Fibroblast of the aortic adventitia (primary cell): Measurements from ENCODE around the gene SEPTIN5. TPM values are rescaled to one million over a fixed set of nuclear protein-coding genes. Genes with fewer than 3 reads are reported as not detected.

ENCODE experiments used
- DNase-seq: peaks from one replicate; pipeline ENCODE4 v3.0.0-alpha.2; 2010; ENCODE audit warnings: low read depth
- H3K4me3 ChIP-seq: 2 replicates; pipeline ENCODE4 v1.5.1; 2011; ENCODE audit warnings: low read depth, mild to moderate bottlenecking, control low read depth, low read length, moderate library complexity
- CTCF ChIP-seq: IDR thresholded peaks from 2 replicates; pipeline ENCODE4 v1.5.1; 2011; ENCODE audit warnings: mild to moderate bottlenecking, low read length, control low read depth, inconsistent platforms; ENCODE audit not compliant: insufficient read depth
- total RNA-seq: library from RNA; depleted of rRNA; stranded (reverse); fragments of >200 nt; gene quantifications from 2 replicates; pipeline ENCODE4 v1.2.3, GENCODE V29; 2012; ENCODE audit warnings: low replicate concordance

Gene SEPTIN5
- total RNA-seq, 1 donor: 18.4 TPM

DNA sequence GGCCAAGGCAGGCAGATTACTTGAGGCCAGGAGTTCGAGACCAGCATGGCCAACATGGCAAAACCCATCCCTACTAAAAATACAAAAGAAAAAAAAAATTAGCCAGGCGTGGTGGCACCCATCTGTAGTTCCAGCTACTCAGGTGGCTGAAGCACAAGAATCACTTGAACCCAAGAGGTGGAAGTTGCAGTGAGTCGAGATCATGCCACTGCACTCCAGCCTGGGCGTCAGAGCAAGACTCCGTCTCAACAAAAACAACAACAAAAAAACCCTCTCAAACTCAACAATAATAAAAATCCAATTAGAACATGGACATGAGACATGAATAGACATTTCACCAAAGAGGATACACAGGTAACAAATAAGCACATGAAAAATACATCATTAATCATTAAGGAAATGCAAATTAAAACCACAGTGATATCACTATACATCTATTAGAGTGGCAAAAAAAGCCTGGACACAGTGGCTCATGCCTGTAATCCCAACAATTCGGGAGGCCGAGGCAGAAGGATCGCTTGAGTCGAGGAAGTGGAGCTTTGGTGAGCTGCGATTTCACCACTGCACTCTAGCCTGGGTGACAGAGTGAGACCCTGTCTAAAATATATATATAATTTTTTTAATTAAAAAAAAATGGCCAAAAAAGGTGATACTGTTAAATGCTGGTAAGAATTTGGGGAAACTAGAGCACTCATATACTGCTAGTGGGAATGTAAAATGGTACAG lies 12.7 kb upstream of the SEPTIN5 start:
- TF ChIP-seq CTCF: no peak
- DNase-seq: no peak
- H3K4me3 ChIP-seq: no peak overlapping the region

DNA sequence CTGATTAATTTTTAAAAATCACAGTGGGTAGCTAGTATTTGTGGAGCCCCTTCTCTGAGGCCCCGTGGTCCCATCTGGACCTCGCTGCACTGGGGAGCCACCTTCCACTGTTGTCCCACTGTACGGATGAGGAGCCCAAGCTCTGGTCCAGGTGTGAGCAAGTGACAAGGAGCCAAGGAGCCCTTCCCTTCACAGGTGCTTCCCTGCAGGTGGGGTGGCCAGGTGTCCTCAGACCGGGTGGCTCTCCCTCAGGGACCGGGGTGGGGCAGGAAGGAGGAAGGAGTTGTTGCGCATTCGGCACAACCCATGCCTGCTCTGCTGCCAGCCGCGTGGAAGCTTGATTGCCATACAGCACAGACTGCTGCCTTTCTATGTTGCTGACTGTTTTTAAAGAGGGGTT lies 10.4 kb upstream of the SEPTIN5 start:
- TF ChIP-seq CTCF: no peak
- H3K4me3 ChIP-seq: no peak overlapping the region
- DNase-seq: no peak

- TF ChIP-seq CTCF: no peak
- no peak overlapping the region for H3K4me3 ChIP-seq
- no peak for DNase-seq
Observed at GRCh38 chr22:19704355-19705015, 9.8 kb upstream of the SEPTIN5 start.

DNA sequence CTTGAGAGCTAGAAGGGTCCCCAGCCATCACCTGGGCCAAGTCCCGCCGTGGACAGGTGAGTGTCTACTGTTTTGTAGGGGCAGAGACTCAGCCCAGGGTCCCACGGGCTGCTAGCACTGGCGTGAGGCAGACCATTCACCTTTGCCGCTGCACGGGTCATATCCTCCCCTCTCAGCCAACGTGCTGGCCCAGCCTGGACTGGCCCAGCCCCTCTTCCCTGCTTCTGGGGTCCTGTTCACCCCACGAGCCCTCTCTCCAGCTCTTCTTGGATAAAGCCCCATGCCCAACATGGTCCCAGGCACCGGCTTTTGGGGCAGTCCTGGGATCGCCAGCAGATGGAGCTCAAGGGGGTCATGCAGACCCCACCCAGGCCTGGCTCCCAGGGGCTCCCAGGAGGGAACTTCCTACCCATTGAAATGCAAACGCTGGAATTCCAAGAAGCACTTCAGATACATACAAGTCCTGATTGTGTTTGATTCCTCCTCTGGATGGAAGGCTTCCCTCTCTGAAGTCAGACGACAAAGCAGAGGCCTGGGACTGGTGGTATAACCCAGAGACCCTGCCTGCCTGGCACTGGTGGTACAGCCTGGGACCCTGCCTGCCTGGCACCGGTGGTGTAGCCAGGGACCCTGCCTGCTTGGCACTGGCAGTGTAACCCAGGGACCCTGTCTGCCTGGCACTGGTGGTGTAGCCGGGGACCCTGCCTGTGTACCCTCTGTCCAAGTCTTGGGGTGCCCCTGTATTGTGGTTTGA lies 8.9 kb upstream of the SEPTIN5 start:
- no peak overlapping the region for H3K4me3 ChIP-seq
- TF ChIP-seq CTCF: no peak
- DNase-seq: no peak

- H3K4me3 ChIP-seq: no peak overlapping the region
- no peak for DNase-seq
- TF ChIP-seq CTCF: no peak
Observed at GRCh38 chr22:19706661-19707151, 7.6 kb upstream of the SEPTIN5 start.

DNA sequence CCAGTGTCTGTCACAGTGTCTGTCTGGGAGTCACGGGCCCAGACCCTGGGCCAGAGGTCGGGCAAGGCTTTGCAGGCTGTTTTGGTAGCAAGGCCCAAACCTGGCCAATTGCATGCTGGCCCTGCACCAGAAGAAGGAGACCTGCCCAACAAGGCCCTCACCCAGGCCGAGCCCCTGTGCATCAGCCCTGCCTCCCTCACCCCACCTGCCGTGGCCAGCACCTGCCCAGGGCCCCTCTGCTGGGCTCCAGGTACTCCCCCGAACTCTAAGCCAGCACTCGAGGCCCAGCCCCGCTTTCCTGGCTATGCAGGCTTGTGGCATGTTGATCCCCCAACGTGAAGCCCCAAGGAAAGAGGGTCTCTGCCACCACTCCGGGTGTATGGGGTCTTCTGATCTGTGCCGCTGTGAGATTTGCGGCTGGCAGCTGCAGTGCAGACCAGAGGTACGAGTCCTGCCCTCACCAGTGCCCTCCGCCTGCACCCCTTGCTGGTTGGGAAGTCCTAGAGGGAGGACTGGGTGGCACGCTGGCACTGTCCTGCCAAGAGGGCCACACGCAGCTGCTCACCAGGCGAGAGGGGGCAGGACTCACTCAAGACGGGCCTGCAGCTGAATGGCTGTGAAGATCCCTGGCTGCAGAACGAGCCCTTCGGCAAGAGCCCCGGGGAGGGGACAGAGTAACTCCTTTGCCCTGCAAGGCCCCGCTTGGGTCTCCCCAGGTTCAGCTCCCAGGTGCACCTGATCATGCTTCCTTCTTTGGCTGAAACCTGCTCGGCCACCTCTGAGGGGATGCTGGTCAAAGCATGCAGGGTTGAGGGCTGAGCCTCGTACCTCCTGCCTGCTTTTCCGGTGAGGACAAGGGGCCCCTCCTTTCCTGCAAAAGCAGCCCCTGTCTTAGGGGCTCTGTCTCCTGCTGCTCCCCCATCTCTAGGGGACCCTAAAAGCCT lies 6.7 kb upstream of the SEPTIN5 start:
- DNase-seq: no peak
- no peak for TF ChIP-seq CTCF
- H3K4me3 ChIP-seq: no peak overlapping the region
